Suprapubic skin (tissue), 4 donors: Measurements from ENCODE around the gene MAP7D2. TPM values are rescaled to one million over a fixed set of nuclear protein-coding genes. Genes with fewer than 3 reads are reported as not detected.

Experiments used
- DNase-seq, 2 donors: peaks; one replicate each; pipeline ENCODE4 v3.0.0-alpha.2; 2019; ENCODE audit warnings: low spot score in 2 of 2
- H3K27ac ChIP-seq: fragments of 200-600 bp; sonication (generic); one replicate; pipeline ENCODE4 v1.5.1; 2019
- H3K27me3 ChIP-seq: fragments of 200-600 bp; sonication (generic); one replicate; pipeline ENCODE4 v1.5.1; 2019
- H3K36me3 ChIP-seq: fragments of 200-600 bp; sonication (generic); one replicate; pipeline ENCODE4 v1.5.1; 2019
- H3K4me1 ChIP-seq: fragments of 200-600 bp; sonication (generic); one replicate; pipeline ENCODE4 v1.5.1; 2019
- H3K4me3 ChIP-seq: fragments of 200-600 bp; sonication (generic); one replicate; pipeline ENCODE4 v1.5.1; 2019; ENCODE audit warnings: mild to moderate bottlenecking
- H3K9me3 ChIP-seq: fragments of 200-600 bp; sonication (generic); one replicate; pipeline ENCODE4 v1.5.1; 2019
- CTCF ChIP-seq, 2 donors: fragments of 200-600 bp in 1 of 2; fragments of 450-650 bp in 1 of 2; sonication (generic) in 1 of 2; IDR thresholded peaks; one replicate each; pipeline ENCODE4 v1.5.1; 2016 to 2019; ENCODE audit warnings: antibody characterized with exemption in 2 of 2, mild to moderate bottlenecking in 1 of 2, moderate library complexity in 1 of 2
- EP300 ChIP-seq: sonication (generic); formaldehyde crosslinking; IDR thresholded peaks from one replicate; pipeline ENCODE4 v1.6.1; 2017; ENCODE audit warnings: antibody characterized with exemption
- POLR2A ChIP-seq, 2 donors: fragments of 450-650 bp; IDR thresholded peaks; one replicate each; pipeline ENCODE4 v1.6.1; 2017; ENCODE audit warnings: antibody characterized with exemption in 2 of 2, mild to moderate bottlenecking in 2 of 2, moderate library complexity in 2 of 2
- POLR2AphosphoS5 ChIP-seq, 3 donors: sonication (generic); formaldehyde crosslinking; IDR thresholded peaks; one replicate each; pipeline ENCODE4 v1.6.1; 2017; ENCODE audit warnings: antibody characterized with exemption in 3 of 3
- WGBS: methylation state at CpG from one replicate; pipeline ENCODE4 v1.1.5; 2018; 5-methylcytosine and 5-hydroxymethylcytosine counted together
- total RNA-seq, 4 donors: library from RNA; depleted of rRNA; stranded (reverse); fragments of >200 nt; gene quantifications; one replicate each; pipeline ENCODE4 v1.1.0, GENCODE V29; 2016

The MAP7D2 gene
- total RNA-seq, 4 donors from 2014 or later, result 0.78 to 6.3 (median 1.4) TPM; not detected in 1

GRCh38 chrX:20063716-20064351 is 52.9 kb downstream of the MAP7D2 start:
- Histone ChIP-seq H3K4me3 (no peak overlapping the region), H3K27ac (no peak overlapping the region), H3K9me3 (no peaks in the 10 kb centered on the region), H3K36me3 (no peaks in the 10 kb centered on the region), H3K27me3 (no peaks in the 10 kb centered on the region), H3K4me1 (peaks cover 11% of the 10 kb centered on the region)
- TF ChIP-seq POLR2AphosphoS5 (IDR thresholded peaks at IDR 0.05), result no peak
- TF ChIP-seq POLR2A (IDR thresholded peaks at IDR 0.05), result no peak
- DNase-seq, result no peak
- 67% methylated on average over 9 of the region's 9 CpGs for WGBS

GRCh38 chrX:20063153-20063552 is 53.6 kb downstream of the MAP7D2 start:
- DNase-seq, result no peak
- Histone ChIP-seq H3K9me3 (no peaks in the 10 kb centered on the region), H3K4me3 (no peak overlapping the region), H3K27ac (no peak overlapping the region), H3K36me3 (no peaks in the 10 kb centered on the region), H3K4me1 (peaks cover 8% of the 10 kb centered on the region), H3K27me3 (no peaks in the 10 kb centered on the region)
- 86% methylated on average over 10 of the region's 10 CpGs for WGBS
- no peak for TF ChIP-seq EP300
- TF ChIP-seq CTCF (IDR thresholded peaks at IDR 0.05), result no peak
- no peak for TF ChIP-seq POLR2A (IDR thresholded peaks at IDR 0.05)
- TF ChIP-seq POLR2AphosphoS5 (IDR thresholded peaks at IDR 0.05), result no peak

- TF ChIP-seq CTCF (IDR thresholded peaks at IDR 0.05) (no peak), POLR2A (IDR thresholded peaks at IDR 0.05) (no peak), EP300 (no peak), POLR2AphosphoS5 (IDR thresholded peaks at IDR 0.05) (no peak)
- 50% methylated on average over 1 of the region's 1 CpG for WGBS
Measured at GRCh38 chrX:20061855-20062254, 54.9 kb downstream of the MAP7D2 start.

GRCh38 chrX:20060961-20061748 is 55.6 kb downstream of the MAP7D2 start:
- 57% methylated on average over 5 of the region's 5 CpGs for WGBS
- H3K27ac ChIP-seq, result no peak overlapping the region
- H3K9me3 ChIP-seq, result no peaks in the 10 kb centered on the region
- H3K4me3 ChIP-seq, result no peak overlapping the region
- TF ChIP-seq CTCF (IDR thresholded peaks at IDR 0.05) (no peak), EP300 (no peak), POLR2AphosphoS5 (IDR thresholded peaks at IDR 0.05) (no peak), POLR2A (IDR thresholded peaks at IDR 0.05) (no peak)
- DNase-seq, result no peak
- no peaks in the 10 kb centered on the region for H3K4me1 ChIP-seq
- H3K36me3 ChIP-seq, result no peaks in the 10 kb centered on the region
- no peaks in the 10 kb centered on the region for H3K27me3 ChIP-seq

More at GRCh38 chrX:20061855-20062254, 54.9 kb downstream of the MAP7D2 start:
- Histone ChIP-seq H3K4me3 (no peak overlapping the region), H3K9me3 (no peaks in the 10 kb centered on the region), H3K27ac (no peak overlapping the region), H3K27me3 (no peaks in the 10 kb centered on the region), H3K36me3 (no peaks in the 10 kb centered on the region), H3K4me1 (no peaks in the 10 kb centered on the region)
- no peak for DNase-seq

GRCh38 chrX:20059467-20060128 is 57.1 kb downstream of the MAP7D2 start:
- DNase-seq, result no peak
- Histone ChIP-seq H3K27ac (no peak overlapping the region), H3K27me3 (no peaks in the 10 kb centered on the region), H3K4me1 (no peaks in the 10 kb centered on the region), H3K4me3 (no peak overlapping the region), H3K36me3 (no peaks in the 10 kb centered on the region), H3K9me3 (no peaks in the 10 kb centered on the region)
- TF ChIP-seq CTCF (IDR thresholded peaks at IDR 0.05), result no peak
- TF ChIP-seq POLR2AphosphoS5 (IDR thresholded peaks at IDR 0.05), result no peak
- no peak for TF ChIP-seq EP300
- no peak for TF ChIP-seq POLR2A (IDR thresholded peaks at IDR 0.05)
- 80% methylated on average over 5 of the region's 5 CpGs for WGBS
